ENCODE data around the gene PEX7.
A peak's percentile ranks its signal among the peaks of the same experiment; 100 is the strongest.

Gene PEX7

GRCh38 chr6:136920671-136921380 is 98.4 kb downstream of the PEX7 start:
- no peak for DNase-seq (ENCODE audit: extremely low read depth, low read depth)
- TF ChIP-seq CTCF (IDR thresholded peaks at IDR 0.05; ENCODE audit: low read depth, low read length, missing control alignments): no peak
- peak overlapping the region; percentile 39 for H3K4me3 ChIP-seq (replicated peaks; ENCODE audit: low read depth, low read length)

GRCh38 chr6:136921381-136921935 is 99.1 kb downstream of the PEX7 start:
- DNase-seq (ENCODE audit: extremely low read depth, low read depth): no peak
- H3K4me3 ChIP-seq (replicated peaks; ENCODE audit: low read depth, low read length): peak overlapping the region; percentile 39
- TF ChIP-seq CTCF (IDR thresholded peaks at IDR 0.05; ENCODE audit: low read depth, low read length, missing control alignments): no peak

GRCh38 chr6:136921936-136922684 is 99.7 kb downstream of the PEX7 start, which contains the start of gene SLC35D3:
Gene SLC35D3 (plus strand): TSS chr6:136922301. CDS start chr6:136922429, 128 bp downstream.
- no peak for TF ChIP-seq CTCF (IDR thresholded peaks at IDR 0.05; ENCODE audit: low read depth, low read length, missing control alignments)
- no peak for DNase-seq (ENCODE audit: extremely low read depth, low read depth)
- peak within 1 kb of the TSS; percentile 39 for H3K4me3 ChIP-seq (replicated peaks; ENCODE audit: low read depth, low read length)

- H3K4me3 ChIP-seq (replicated peaks; ENCODE audit: low read depth, low read length): peak overlapping the region; percentile 19
- DNase-seq (ENCODE audit: extremely low read depth, low read depth): no peak
These were observed 100.3 kb downstream of the PEX7 start for GRCh38 chr6:136922685-136923006.

GRCh38 chr6:136923116-136923953 is 100.9 kb downstream of the PEX7 start:
- no peak overlapping the region for H3K4me3 ChIP-seq (replicated peaks; ENCODE audit: low read depth, low read length)
- no peak for TF ChIP-seq CTCF (IDR thresholded peaks at IDR 0.05; ENCODE audit: low read depth, low read length, missing control alignments)
- DNase-seq (ENCODE audit: extremely low read depth, low read depth): no peak

More at GRCh38 chr6:136922685-136923006, 100.3 kb downstream of the PEX7 start:
- TF ChIP-seq CTCF (IDR thresholded peaks at IDR 0.05; ENCODE audit: low read depth, low read length, missing control alignments): no peak

GRCh38 chr6:136923954-136924673 is 101.7 kb downstream of the PEX7 start:
- H3K4me3 ChIP-seq (replicated peaks; ENCODE audit: low read depth, low read length): no peak overlapping the region
- TF ChIP-seq CTCF (IDR thresholded peaks at IDR 0.05; ENCODE audit: low read depth, low read length, missing control alignments): no peak
- DNase-seq (ENCODE audit: extremely low read depth, low read depth): no peak
